Mononuclear cell (primary cell): ENCODE data around the gene MS4A7. TPM values are rescaled to one million over a fixed set of nuclear protein-coding genes. Genes with fewer than 3 reads are reported as not detected.
A peak's percentile ranks its signal among the peaks of the same experiment; 100 is the strongest.
"Not testable (repeated sequence)": the region's sequence is repeated elsewhere in the genome, so short reads cannot be mapped to it uniquely, and the experiment has no call there.

Source experiments
- H3K27me3 ChIP-seq: 2 replicates; pipeline ENCODE4 v1.6.0; 2011; ENCODE audit warnings: low read length, control low read depth; ENCODE audit not compliant: insufficient read depth
- H3K4me1 ChIP-seq: 2 replicates; pipeline ENCODE4 v1.5.1; 2011; ENCODE audit warnings: mild to moderate bottlenecking, low read length, control low read depth; ENCODE audit not compliant: insufficient read depth
- H3K4me3 ChIP-seq: 2 replicates; pipeline ENCODE4 v1.5.1; 2011; ENCODE audit warnings: mild to moderate bottlenecking, low read length, moderate library complexity
- H3K9me3 ChIP-seq: 2 replicates; pipeline ENCODE4 v1.5.1; 2011; ENCODE audit warnings: low read depth, mild to moderate bottlenecking, control low read depth, low read length
- total RNA-seq: library from RNA; depleted of rRNA; stranded (reverse); fragments of >200 nt; gene quantifications from one replicate; pipeline ENCODE4 v1.2.3, GENCODE V29; 2012

The MS4A7 gene
- total RNA-seq, 1 donor: 28.7 TPM

DNA sequence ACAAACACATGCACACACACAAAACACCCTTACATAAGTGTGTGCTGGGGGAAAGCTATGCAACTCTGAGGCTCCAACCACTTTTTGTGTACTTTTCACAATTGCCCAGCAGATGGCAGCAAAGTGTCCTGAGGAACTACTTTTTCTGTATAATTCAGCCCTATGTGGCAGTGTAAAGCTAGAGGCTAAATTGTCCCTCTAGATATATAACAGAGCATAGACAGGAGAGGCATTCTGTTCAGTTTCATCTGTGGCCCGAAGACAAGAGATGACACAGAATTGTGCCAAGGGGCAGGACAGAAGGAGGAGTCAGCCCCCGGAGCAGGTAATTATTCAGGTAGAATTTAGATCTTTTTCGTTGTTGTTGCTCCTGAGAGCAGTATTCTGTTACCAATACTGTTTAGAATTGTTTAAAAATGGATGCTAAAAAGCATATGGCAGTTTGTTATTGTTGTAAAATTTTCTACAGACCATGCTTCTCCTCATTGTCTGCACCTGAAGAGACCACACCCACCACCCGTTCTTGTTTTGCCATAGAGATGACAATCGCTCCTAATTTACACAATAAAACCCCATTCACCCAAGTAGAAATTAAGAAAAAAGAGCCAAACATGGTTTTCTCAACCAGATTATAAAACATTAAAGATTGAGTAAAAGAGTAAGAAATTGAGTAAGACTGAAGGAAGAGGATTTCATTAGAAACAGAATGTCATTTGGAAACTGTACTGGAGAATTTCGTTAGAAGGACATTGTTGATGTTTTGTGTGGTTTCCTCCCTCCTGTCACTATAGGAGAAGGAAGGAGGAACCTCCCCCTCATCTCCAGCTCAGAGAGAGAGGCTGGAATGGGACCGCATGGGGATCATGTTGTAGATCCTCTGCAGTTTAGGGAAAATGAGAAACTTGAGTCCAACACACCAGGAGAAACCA, 14.5 kb upstream of the MS4A7 start:
- Histone ChIP-seq H3K4me1 (peaks cover 62% of the 10 kb centered on the region), H3K9me3 (no peaks in the 10 kb centered on the region), H3K27me3 (no peaks in the 10 kb centered on the region), H3K4me3 (peak overlapping the region; percentile 4)

GRCh38 chr11:60366262-60366904, 11.9 kb upstream of the MS4A7 start:
- H3K27me3 ChIP-seq, H3K4me3 ChIP-seq, H3K9me3 ChIP-seq: not testable (repeated sequence)
- peaks cover 71% of the 10 kb centered on the region for H3K4me1 ChIP-seq

DNA sequence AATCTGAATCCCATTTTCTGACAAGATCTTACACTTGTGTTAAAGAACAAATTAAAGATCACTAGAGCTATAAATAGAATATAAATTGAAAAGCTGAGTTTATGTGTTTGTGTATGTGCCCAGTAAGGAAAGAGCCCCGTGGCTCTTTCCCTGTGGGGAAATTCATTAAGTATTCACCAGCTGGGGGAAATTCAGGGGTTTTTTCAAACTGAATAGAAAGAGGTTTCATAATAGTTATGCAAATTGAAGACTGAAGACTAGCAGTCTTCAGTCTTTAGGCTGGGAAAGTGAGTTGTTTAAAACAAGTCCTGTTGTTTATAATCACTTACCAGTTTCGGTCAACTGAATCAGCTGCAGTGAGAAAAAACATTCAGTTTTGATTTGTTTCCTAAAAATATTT, 11.3 kb upstream of the MS4A7 start:
- H3K9me3 ChIP-seq: no peaks in the 10 kb centered on the region
- no peaks in the 10 kb centered on the region for H3K27me3 ChIP-seq
- H3K4me3 ChIP-seq: no peak overlapping the region
- H3K4me1 ChIP-seq: peaks cover 77% of the 10 kb centered on the region

- H3K4me1 ChIP-seq: peaks cover 76% of the 10 kb centered on the region
- no peaks in the 10 kb centered on the region for H3K27me3 ChIP-seq
- H3K4me3 ChIP-seq: no peak overlapping the region
- H3K9me3 ChIP-seq: no peaks in the 10 kb centered on the region
Observed at GRCh38 chr11:60367896-60368295, 10.4 kb upstream of the MS4A7 start.

DNA sequence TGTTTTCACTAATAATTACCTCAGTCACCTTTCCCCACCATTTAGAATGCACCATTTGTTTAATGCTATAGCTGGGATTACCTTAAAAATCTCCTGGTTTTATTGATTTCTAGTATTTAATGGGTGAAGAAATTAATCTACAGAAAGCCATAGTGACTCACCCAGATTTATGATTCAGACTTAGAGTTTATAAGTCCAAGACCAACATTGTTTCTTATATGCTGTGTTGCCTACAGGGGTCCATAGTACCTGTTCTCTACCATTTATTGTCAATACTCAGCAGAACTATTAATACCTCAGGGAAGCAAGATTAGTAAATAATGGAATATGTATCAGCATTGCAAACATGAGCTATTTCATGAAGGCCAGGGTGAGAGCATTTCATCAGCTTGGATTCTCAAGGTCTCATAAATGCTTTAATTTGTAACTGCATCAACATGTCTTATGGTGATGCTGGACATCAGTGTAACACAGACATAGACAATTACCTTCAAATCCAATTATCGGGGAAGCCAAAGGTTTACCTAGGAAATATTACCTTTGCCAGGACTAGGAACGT, 8.0 kb upstream of the MS4A7 start:
- peaks cover 56% of the 10 kb centered on the region for H3K4me1 ChIP-seq
- no peaks in the 10 kb centered on the region for H3K27me3 ChIP-seq
- H3K4me3 ChIP-seq: no peak overlapping the region
- no peaks in the 10 kb centered on the region for H3K9me3 ChIP-seq

- Histone ChIP-seq H3K9me3 (no peaks in the 10 kb centered on the region), H3K4me1 (peaks cover 57% of the 10 kb centered on the region), H3K4me3 (no peak overlapping the region), H3K27me3 (no peaks in the 10 kb centered on the region)
Observed at GRCh38 chr11:60370811-60371298, 7.5 kb upstream of the MS4A7 start.

- no peaks in the 10 kb centered on the region for H3K9me3 ChIP-seq
- peaks cover 57% of the 10 kb centered on the region for H3K4me1 ChIP-seq
- H3K4me3 ChIP-seq: no peak overlapping the region
- no peaks in the 10 kb centered on the region for H3K27me3 ChIP-seq
Observed at GRCh38 chr11:60371386-60371785, 6.9 kb upstream of the MS4A7 start.

- no peaks in the 10 kb centered on the region for H3K27me3 ChIP-seq
- no peaks in the 10 kb centered on the region for H3K9me3 ChIP-seq
- H3K4me1 ChIP-seq: peaks cover 59% of the 10 kb centered on the region
- no peak overlapping the region for H3K4me3 ChIP-seq
Observed at GRCh38 chr11:60371854-60372253, 6.5 kb upstream of the MS4A7 start.

DNA sequence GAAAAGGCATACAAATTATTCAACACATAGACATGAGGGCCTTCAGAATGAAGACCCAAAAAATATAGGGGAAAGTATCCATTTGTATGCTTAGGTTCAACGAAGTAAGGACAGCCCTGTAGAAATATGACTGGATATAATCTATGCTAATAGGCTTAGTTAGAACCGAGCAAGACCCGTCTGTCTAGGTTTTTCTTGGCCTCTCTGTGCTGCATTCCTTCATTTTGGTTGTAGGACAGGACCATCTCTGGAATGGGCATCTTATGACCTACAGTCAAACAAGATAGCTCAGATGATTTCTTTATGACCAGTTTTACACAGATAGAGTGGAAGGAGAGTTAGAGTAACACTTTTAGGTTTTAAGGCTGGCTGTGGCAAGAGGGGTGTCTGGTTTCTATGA, 5.6 kb upstream of the MS4A7 start:
- H3K4me3 ChIP-seq: no peak overlapping the region
- H3K4me1 ChIP-seq: peaks cover 60% of the 10 kb centered on the region
- no peaks in the 10 kb centered on the region for H3K27me3 ChIP-seq
- no peaks in the 10 kb centered on the region for H3K9me3 ChIP-seq

DNA sequence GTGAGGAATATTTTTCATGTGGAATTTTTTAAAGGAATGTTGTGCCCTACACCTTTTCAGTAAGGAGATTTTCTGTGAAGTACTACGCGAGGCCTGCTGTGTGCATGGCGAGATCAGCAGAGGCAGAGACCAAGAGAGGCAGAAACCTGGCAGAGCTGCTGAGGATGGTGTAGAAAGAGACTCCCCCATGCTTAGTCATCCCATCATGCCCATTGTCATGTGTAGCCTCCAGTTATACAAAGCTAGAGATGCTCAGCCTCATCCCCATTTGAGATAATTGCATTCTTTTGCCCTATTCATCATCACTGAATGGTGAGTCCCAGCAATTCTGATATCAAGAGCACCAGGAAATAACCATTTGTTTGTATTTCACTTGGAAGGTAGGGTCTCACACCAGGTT, 3.0 kb upstream of the MS4A7 start:
- Histone ChIP-seq H3K9me3 (no peaks in the 10 kb centered on the region), H3K27me3 (no peaks in the 10 kb centered on the region), H3K4me1 (peaks cover 67% of the 10 kb centered on the region), H3K4me3 (no peak overlapping the region)

- Histone ChIP-seq H3K27me3 (no peaks in the 10 kb centered on the region), H3K4me3 (no peak overlapping the region), H3K4me1 (peaks cover 64% of the 10 kb centered on the region), H3K9me3 (no peaks in the 10 kb centered on the region)
Observed at GRCh38 chr11:60376601-60377000, 1.7 kb upstream of the MS4A7 start.

GRCh38 chr11:60377401-60378136, 763 bp upstream of the MS4A7 start:
- Histone ChIP-seq H3K4me1 (peaks cover 55% of the 10 kb centered on the region), H3K4me3 (no peak overlapping the region), H3K9me3 (no peaks in the 10 kb centered on the region), H3K27me3 (no peaks in the 10 kb centered on the region)

GRCh38 chr11:60389279-60389910, 11.1 kb downstream of the MS4A7 start:
- H3K27me3 ChIP-seq: no peaks in the 10 kb centered on the region
- H3K4me3 ChIP-seq: no peak overlapping the region
- no peaks in the 10 kb centered on the region for H3K9me3 ChIP-seq
- peaks cover 60% of the 10 kb centered on the region for H3K4me1 ChIP-seq

DNA sequence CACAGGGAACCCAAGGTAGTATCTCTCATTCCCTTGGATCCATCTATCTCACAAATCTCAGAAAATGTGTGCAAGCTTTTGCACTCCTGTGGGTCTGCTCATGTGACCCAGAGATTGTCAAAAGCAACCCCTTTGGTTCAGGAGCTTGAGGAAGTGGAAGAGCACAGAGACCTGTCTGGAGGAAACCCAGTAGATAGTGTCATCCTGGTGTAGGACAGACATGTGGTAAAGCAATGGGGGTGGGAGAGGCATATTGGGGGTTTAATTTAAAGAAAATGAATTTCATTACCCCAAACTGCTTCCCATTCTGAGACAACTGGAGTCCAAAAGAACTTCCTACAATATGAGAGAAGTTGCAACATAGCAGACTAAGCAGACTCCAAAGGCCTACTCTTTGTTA, 12.1 kb downstream of the MS4A7 start:
- Histone ChIP-seq H3K27me3 (no peaks in the 10 kb centered on the region), H3K4me1 (peaks cover 68% of the 10 kb centered on the region), H3K4me3 (no peak overlapping the region), H3K9me3 (no peaks in the 10 kb centered on the region)
